Liver (tissue), 3 donors: Measurements from ENCODE around the gene TSHZ2.

Source experiments
- EGR1 ChIP-seq, 2 donors: IDR thresholded peaks; 2 replicates each; pipeline ENCODE4 v1.6.1; 2016 to 2018; ENCODE audit warnings: antibody characterized with exemption in 2 of 2, low read depth in 2 of 2
- FOXA1 ChIP-seq: IDR thresholded peaks from 2 replicates; pipeline ENCODE4 v1.6.1; 2016; ENCODE audit warnings: antibody characterized with exemption
- JUND ChIP-seq, 2 donors: IDR thresholded peaks; 2 replicates each; pipeline ENCODE4 v1.6.1; 2016; ENCODE audit warnings: antibody characterized with exemption in 2 of 2
- RAD21 ChIP-seq, 2 donors: IDR thresholded peaks; 2 replicates each; pipeline ENCODE4 v1.6.1; 2016; ENCODE audit warnings: antibody characterized with exemption in 2 of 2, mild to moderate bottlenecking in 2 of 2
- SP1 ChIP-seq: IDR thresholded peaks from 2 replicates; pipeline ENCODE4 v1.6.1; 2018; ENCODE audit warnings: antibody characterized with exemption, mild to moderate bottlenecking
- TF ChIP-seq, protein P1 (sequence below): fragments of 150-350 bp; IDR thresholded peaks from 2 replicates; pipeline ENCODE4 v1.5.1; 2017; ENCODE audit warnings: improper control_type of control experiment, low read depth, low read length; ENCODE audit not compliant: missing input control
- TF ChIP-seq, protein P2 (sequence below): IDR thresholded peaks from 2 replicates; pipeline ENCODE4 v1.6.1; 2016; ENCODE audit warnings: antibody characterized with exemption, mild to moderate bottlenecking
- TF ChIP-seq, protein P3 (sequence below): IDR thresholded peaks from 2 replicates; pipeline ENCODE4 v1.6.1; 2016; ENCODE audit warnings: antibody characterized with exemption
- donor health status: healthy.
- donor health status: healthy.

DNA sequence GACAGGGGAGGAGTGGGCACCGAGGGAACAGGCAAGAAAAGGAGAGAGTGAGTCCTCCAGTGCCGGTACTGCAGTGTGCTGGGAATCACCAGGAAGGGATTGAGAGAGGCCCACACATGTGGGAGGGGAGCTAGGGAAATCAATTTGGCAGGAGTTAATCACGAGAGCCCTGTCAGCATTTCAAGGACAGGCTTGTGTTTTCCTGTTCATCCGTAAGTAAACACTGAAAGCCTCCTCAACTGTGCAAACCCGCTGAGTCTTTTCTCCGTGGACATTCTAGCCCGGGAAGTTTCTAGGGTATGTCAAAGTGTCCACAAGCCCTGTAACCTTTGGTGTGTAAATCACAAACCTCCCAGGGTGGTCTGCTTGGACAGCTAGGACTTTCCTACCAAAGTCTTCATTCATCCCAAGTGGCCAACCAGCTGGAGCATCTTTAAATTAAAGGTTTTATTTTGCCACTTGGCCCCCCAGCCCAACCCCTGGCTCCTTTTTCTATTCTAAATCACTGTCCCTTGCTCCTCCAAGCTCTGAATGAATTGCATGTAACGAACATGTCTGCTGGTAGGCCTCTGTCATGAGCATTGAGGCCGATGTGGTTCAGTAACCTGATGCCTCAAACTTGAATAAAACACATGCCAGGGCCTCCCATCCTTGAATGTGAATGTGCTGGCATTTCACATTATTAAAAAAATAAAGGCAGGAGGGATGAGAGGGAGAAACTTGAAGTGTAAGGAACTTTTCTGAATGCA is 472.4 kb downstream of the TSHZ2 start:
- TF ChIP-seq, protein P1, sequence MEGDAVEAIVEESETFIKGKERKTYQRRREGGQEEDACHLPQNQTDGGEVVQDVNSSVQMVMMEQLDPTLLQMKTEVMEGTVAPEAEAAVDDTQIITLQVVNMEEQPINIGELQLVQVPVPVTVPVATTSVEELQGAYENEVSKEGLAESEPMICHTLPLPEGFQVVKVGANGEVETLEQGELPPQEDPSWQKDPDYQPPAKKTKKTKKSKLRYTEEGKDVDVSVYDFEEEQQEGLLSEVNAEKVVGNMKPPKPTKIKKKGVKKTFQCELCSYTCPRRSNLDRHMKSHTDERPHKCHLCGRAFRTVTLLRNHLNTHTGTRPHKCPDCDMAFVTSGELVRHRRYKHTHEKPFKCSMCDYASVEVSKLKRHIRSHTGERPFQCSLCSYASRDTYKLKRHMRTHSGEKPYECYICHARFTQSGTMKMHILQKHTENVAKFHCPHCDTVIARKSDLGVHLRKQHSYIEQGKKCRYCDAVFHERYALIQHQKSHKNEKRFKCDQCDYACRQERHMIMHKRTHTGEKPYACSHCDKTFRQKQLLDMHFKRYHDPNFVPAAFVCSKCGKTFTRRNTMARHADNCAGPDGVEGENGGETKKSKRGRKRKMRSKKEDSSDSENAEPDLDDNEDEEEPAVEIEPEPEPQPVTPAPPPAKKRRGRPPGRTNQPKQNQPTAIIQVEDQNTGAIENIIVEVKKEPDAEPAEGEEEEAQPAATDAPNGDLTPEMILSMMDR = no peak
- TF ChIP-seq SP1 (no peak), EGR1 (IDR thresholded peaks at IDR 0.05; ENCODE audit: low read depth in 2 of 2) (no peak), RAD21 (IDR thresholded peaks at IDR 0.05) (no peak), FOXA1 (no peak), JUND (IDR thresholded peaks at IDR 0.05) (no peak)
- TF ChIP-seq, protein P2, sequence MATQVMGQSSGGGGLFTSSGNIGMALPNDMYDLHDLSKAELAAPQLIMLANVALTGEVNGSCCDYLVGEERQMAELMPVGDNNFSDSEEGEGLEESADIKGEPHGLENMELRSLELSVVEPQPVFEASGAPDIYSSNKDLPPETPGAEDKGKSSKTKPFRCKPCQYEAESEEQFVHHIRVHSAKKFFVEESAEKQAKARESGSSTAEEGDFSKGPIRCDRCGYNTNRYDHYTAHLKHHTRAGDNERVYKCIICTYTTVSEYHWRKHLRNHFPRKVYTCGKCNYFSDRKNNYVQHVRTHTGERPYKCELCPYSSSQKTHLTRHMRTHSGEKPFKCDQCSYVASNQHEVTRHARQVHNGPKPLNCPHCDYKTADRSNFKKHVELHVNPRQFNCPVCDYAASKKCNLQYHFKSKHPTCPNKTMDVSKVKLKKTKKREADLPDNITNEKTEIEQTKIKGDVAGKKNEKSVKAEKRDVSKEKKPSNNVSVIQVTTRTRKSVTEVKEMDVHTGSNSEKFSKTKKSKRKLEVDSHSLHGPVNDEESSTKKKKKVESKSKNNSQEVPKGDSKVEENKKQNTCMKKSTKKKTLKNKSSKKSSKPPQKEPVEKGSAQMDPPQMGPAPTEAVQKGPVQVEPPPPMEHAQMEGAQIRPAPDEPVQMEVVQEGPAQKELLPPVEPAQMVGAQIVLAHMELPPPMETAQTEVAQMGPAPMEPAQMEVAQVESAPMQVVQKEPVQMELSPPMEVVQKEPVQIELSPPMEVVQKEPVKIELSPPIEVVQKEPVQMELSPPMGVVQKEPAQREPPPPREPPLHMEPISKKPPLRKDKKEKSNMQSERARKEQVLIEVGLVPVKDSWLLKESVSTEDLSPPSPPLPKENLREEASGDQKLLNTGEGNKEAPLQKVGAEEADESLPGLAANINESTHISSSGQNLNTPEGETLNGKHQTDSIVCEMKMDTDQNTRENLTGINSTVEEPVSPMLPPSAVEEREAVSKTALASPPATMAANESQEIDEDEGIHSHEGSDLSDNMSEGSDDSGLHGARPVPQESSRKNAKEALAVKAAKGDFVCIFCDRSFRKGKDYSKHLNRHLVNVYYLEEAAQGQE = no peak
- TF ChIP-seq, protein P3, sequence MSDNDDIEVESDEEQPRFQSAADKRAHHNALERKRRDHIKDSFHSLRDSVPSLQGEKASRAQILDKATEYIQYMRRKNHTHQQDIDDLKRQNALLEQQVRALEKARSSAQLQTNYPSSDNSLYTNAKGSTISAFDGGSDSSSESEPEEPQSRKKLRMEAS = no peak
